Measurements from ENCODE around the gene EAPP.

- TF ChIP-seq EZH2 (IDR thresholded peaks at IDR 0.05; ENCODE audit: low read depth): no peak
- no peak for TF ChIP-seq CTCF (conservative IDR thresholded peaks at IDR 0.05)
Observed at GRCh38 chr14:34501004-34501580, 38.4 kb downstream of the EAPP start.

Measured in PC-9 (cell line).